HEK293 (cell line): Measurements from ENCODE around the gene TRIM7.

Experiments
- HOXA7 ChIP-seq: sonication (generic); formaldehyde crosslinking; IDR thresholded peaks from 2 replicates; pipeline ENCODE4 v1.8.1; 2022; ENCODE audit warnings: missing genetic modification reagents, borderline replicate concordance
- RBAK ChIP-seq: fragments of 450-650 bp; formaldehyde crosslinking; IDR thresholded peaks from 2 replicates; pipeline ENCODE4 v1.5.1; 2016; ENCODE audit warnings: missing biosample characterization, missing genetic modification characterization
- ZBTB26 ChIP-seq: fragments of 450-650 bp; formaldehyde crosslinking; optimal IDR thresholded peaks from 2 replicates; pipeline ENCODE3; 2016; ENCODE audit warnings: missing biosample characterization, mild to moderate bottlenecking, missing genetic modification characterization
- ZFP3 ChIP-seq: fragments of 450-650 bp; formaldehyde crosslinking; IDR thresholded peaks from 2 replicates; pipeline ENCODE4 v1.5.1; 2016; ENCODE audit warnings: low read depth, missing biosample characterization, missing genetic modification characterization
- ZIC2 ChIP-seq: fragments of 450-650 bp; formaldehyde crosslinking; IDR thresholded peaks from 2 replicates; pipeline ENCODE4 v1.5.1; 2016; ENCODE audit warnings: missing biosample characterization, missing genetic modification characterization
- ZNF10 ChIP-seq: fragments of 450-650 bp; formaldehyde crosslinking; IDR thresholded peaks from 2 replicates; pipeline ENCODE4 v1.5.1; 2017; ENCODE audit warnings: missing biosample characterization, missing genetic modification characterization
- ZNF133 ChIP-seq: fragments of 450-650 bp; formaldehyde crosslinking; IDR thresholded peaks from 2 replicates; pipeline ENCODE4 v1.5.1; 2016; ENCODE audit warnings: missing biosample characterization, missing genetic modification characterization
- ZNF138 ChIP-seq: fragments of 450-650 bp; formaldehyde crosslinking; IDR thresholded peaks from 2 replicates; pipeline ENCODE4 v1.5.1; 2016; ENCODE audit warnings: missing biosample characterization, missing genetic modification characterization, borderline replicate concordance
- ZNF2 ChIP-seq: fragments of 450-650 bp; formaldehyde crosslinking; IDR thresholded peaks from 2 replicates; pipeline ENCODE4 v1.5.1; 2016; ENCODE audit warnings: missing biosample characterization, missing genetic modification characterization
- ZNF24 ChIP-seq: fragments of 450-650 bp; formaldehyde crosslinking; IDR thresholded peaks from 2 replicates; pipeline ENCODE4 v1.5.1; 2016; ENCODE audit warnings: missing biosample characterization, missing genetic modification characterization
- ZNF324 ChIP-seq: fragments of 450-650 bp; formaldehyde crosslinking; IDR thresholded peaks from 2 replicates; pipeline ENCODE4 v1.5.1; 2016; ENCODE audit warnings: missing biosample characterization, missing genetic modification characterization
- ZNF350 ChIP-seq: fragments of 450-650 bp; formaldehyde crosslinking; IDR thresholded peaks from 2 replicates; pipeline ENCODE4 v1.5.0; 2017; ENCODE audit warnings: missing biosample characterization, mild to moderate bottlenecking, missing genetic modification characterization
- ZNF426 ChIP-seq: fragments of 450-650 bp; formaldehyde crosslinking; IDR thresholded peaks from 2 replicates; pipeline ENCODE4 v1.5.1; 2017; ENCODE audit warnings: missing biosample characterization, missing genetic modification characterization, mild to moderate bottlenecking, inconsistent platforms, moderate library complexity
- ZNF473 ChIP-seq: fragments of 450-650 bp; formaldehyde crosslinking; IDR thresholded peaks from 2 replicates; pipeline ENCODE4 v1.5.1; 2017; ENCODE audit warnings: missing biosample characterization, missing genetic modification characterization
- ZNF518A ChIP-seq: fragments of 450-650 bp; formaldehyde crosslinking; conservative IDR thresholded peaks from 2 replicates; pipeline ENCODE4 v1.5.1; 2016; ENCODE audit warnings: low read depth, missing biosample characterization, missing genetic modification characterization
- ZNF560 ChIP-seq: fragments of 450-650 bp; formaldehyde crosslinking; IDR thresholded peaks from 2 replicates; pipeline ENCODE4 v1.5.1; 2017; ENCODE audit warnings: missing biosample characterization, missing genetic modification characterization, borderline replicate concordance
- ZNF571 ChIP-seq: fragments of 450-650 bp; formaldehyde crosslinking; IDR thresholded peaks from 2 replicates; pipeline ENCODE4 v1.5.0; 2017; ENCODE audit warnings: missing biosample characterization, missing genetic modification characterization
- ZNF596 ChIP-seq: fragments of 450-650 bp; IDR thresholded peaks from 2 replicates; pipeline ENCODE4 v1.5.0; 2018; ENCODE audit warnings: missing biosample characterization, mild to moderate bottlenecking, missing genetic modification characterization, moderate library complexity
- ZNF624 ChIP-seq: fragments of 450-650 bp; formaldehyde crosslinking; IDR thresholded peaks from 2 replicates; pipeline ENCODE4 v1.5.1; 2017; ENCODE audit warnings: missing biosample characterization, missing genetic modification characterization
- ZNF629 ChIP-seq: fragments of 450-650 bp; formaldehyde crosslinking; IDR thresholded peaks from 2 replicates; pipeline ENCODE4 v1.5.1; 2017; ENCODE audit warnings: missing biosample characterization, missing genetic modification characterization
- ZNF791 ChIP-seq: fragments of 450-650 bp; formaldehyde crosslinking; IDR thresholded peaks from 2 replicates; pipeline ENCODE4 v1.5.1; 2016; ENCODE audit warnings: missing biosample characterization, missing genetic modification characterization
- ZSCAN16 ChIP-seq: fragments of 450-650 bp; formaldehyde crosslinking; IDR thresholded peaks from 2 replicates; pipeline ENCODE4 v1.5.1; 2016; ENCODE audit warnings: missing biosample characterization, missing genetic modification characterization
- ZSCAN4 ChIP-seq: fragments of 450-650 bp; formaldehyde crosslinking; IDR thresholded peaks from 2 replicates; pipeline ENCODE4 v1.5.1; 2017; ENCODE audit warnings: missing biosample characterization, missing genetic modification characterization
- TF ChIP-seq, protein P1 (sequence below): fragments of 450-650 bp; formaldehyde crosslinking; IDR thresholded peaks from 2 replicates; pipeline ENCODE4 v1.5.1; 2017; ENCODE audit warnings: missing biosample characterization, missing genetic modification characterization

TRIM7 gene

DNA sequence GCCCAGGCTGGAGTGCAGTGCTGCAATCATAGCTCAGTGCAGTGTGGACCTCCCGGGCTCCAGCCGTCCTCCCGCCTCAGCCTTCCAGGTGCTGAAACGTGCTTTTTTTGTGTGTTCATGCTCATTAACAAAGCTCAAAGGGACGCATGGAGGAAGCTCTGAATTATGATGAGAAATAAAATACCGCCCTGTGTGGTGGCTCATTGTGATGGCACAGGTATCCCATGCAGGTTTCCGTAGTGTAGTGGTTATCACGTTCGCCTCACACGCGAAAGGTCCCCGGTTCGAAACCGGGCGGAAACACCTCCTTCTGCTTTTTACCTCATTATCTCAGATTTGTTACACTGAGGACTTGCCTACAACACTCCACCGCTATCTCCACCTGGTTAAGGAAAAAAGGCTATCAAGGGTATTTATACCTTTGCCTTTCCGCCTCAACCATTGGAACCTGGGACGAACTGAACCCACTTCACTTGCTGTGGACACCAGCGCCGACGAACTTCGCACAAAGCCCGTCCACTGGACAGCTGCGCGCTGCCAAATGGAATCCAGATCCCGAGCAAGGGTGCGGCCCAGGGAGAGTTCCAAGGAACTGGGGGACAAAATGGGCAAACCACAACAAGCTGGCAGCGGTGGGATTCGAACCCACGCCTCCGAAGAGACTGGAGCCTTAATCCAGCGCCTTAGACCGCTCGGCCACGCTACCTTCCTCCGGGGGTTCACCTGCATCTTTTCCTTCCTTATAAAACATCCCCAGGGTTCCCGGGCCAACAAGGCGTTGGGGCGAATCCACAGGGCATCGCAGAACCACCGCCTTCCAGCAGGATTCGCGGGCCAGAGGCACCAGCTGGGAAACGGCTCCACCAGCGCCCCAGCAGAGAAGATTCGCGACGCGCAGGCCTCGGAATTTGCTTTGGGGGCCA is 31.3 kb downstream of the TRIM7 start (continued):
- TF ChIP-seq ZNF426 (no peak), ZNF324 (tag by site-specific recombination) (peak; percentile 89), ZBTB26 (tag by site-specific recombination) (peak; percentile 74), RBAK (tag by site-specific recombination) (no peak), ZNF791 (tag by site-specific recombination) (no peak), ZNF350 (no peak), ZNF571 (no peak), ZNF24 (tag by site-specific recombination) (peak; percentile 93; the same call in 1 of the 2 replicates), ZNF518A (0 out of 2 replicates have a peak, but pooled peaks have one; percentile 11), ZNF629 (tag by site-specific recombination) (peak; percentile 94), ZIC2 (tag by site-specific recombination) (peak; percentile 3; the same call in 1 of the 2 replicates), ZFP3 (tag by site-specific recombination) (no peak), HOXA7 (CRISPR knock-in tag) (no peak), ZNF138 (no peak), ZNF2 (peak; percentile 98), ZNF624 (peak; percentile 16; the same call in 1 of the 2 replicates), ZNF10 (tag by site-specific recombination) (0 out of 2 replicates have a peak, but pooled peaks have one; percentile 79), ZNF560 (tag by site-specific recombination) (no peak), ZNF133 (tag by site-specific recombination) (no peak), ZSCAN4 (peak; percentile 28; the same call in 1 of the 2 replicates), ZSCAN16 (tag by site-specific recombination) (0 out of 2 replicates have a peak, but pooled peaks have one; percentile 17), ZNF596 (tag by site-specific recombination) (peak; percentile 13; the same call in 1 of the 2 replicates), ZNF473 (tag by site-specific recombination) (no peak)
- TF ChIP-seq, protein P1, sequence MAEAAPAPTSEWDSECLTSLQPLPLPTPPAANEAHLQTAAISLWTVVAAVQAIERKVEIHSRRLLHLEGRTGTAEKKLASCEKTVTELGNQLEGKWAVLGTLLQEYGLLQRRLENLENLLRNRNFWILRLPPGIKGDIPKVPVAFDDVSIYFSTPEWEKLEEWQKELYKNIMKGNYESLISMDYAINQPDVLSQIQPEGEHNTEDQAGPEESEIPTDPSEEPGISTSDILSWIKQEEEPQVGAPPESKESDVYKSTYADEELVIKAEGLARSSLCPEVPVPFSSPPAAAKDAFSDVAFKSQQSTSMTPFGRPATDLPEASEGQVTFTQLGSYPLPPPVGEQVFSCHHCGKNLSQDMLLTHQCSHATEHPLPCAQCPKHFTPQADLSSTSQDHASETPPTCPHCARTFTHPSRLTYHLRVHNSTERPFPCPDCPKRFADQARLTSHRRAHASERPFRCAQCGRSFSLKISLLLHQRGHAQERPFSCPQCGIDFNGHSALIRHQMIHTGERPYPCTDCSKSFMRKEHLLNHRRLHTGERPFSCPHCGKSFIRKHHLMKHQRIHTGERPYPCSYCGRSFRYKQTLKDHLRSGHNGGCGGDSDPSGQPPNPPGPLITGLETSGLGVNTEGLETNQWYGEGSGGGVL (tag by site-specific recombination) = peak; percentile 46; the same call in 1 of the 2 replicates
